ENCODE results near the gene MRPL37. TPM values are rescaled to one million over a fixed set of nuclear protein-coding genes. Genes with fewer than 3 reads are reported as not detected.
"Not testable (repeated sequence)": the region's sequence is repeated elsewhere in the genome, so short reads cannot be mapped to it uniquely, and the experiment has no call there.

MRPL37 gene
- total RNA-seq, 1 donor from 2014 or later = 41.8 TPM

GRCh38 chr1:54193453-54193852 is 6.5 kb upstream of the MRPL37 start:
- intact Hi-C loops (cut with DNase I) = no loop called here
- Histone ChIP-seq H3K4me3 (no peak overlapping the region), H3K27ac (no peak overlapping the region), H3K4me1 (no peaks in the 10 kb centered on the region), H3K9me3 (no peaks in the 10 kb centered on the region), H3K36me3 (peaks cover 51% of the 10 kb centered on the region), H3K27me3 (ENCODE audit: low read depth) (no peaks in the 10 kb centered on the region)
- ATAC-seq (no peak), DNase-seq (no peak)
- no peak for TF ChIP-seq CTCF (IDR thresholded peaks at IDR 0.05)

DNA sequence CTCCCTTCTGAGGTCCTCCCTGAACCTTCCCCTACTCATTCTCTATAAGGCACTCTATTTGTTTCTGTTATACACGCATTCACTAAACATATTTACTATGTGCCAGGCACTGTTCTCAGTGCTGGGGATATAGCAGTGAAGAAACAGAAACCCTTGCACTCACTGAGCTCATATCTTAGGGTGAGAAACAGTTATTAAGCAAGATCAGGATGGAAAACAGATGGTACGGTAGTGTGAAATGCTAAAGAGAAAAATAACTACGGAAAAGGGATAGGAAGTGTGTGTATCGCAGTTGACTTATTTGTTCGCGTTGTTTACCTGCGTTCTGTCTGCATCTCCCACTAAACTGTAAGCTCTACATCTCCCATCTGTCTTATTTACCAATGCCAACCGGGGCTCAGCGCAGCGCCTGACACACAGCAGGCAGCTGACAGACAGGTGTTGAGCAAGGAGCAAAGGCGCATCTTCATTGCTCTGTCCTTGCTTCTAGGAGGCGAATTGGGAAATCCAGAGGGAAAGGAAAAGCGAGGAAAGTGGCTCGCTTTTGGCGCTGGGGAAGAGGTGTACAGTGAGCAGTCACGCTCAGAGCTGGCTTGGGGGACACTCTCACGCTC is 709 bp upstream of the MRPL37 start:
- no peak for DNase-seq
- peak overlapping the region; percentile 83 for H3K27ac ChIP-seq
- H3K27me3 ChIP-seq (ENCODE audit: low read depth) = no peaks in the 10 kb centered on the region
- H3K36me3 ChIP-seq = peaks cover 25% of the 10 kb centered on the region
- intact Hi-C loops (cut with DNase I) = no loop called here
- TF ChIP-seq CTCF (IDR thresholded peaks at IDR 0.05) = no peak
- H3K4me3 ChIP-seq = peak overlapping the region; percentile 99
- H3K9me3 ChIP-seq = no peaks in the 10 kb centered on the region
- peaks cover 23% of the 10 kb centered on the region for H3K4me1 ChIP-seq
- peak in 1 of 2 donors; percentile 2 for ATAC-seq

- Histone ChIP-seq H3K4me3 (peak overlapping the region; percentile 99), H3K4me1 (peaks cover 23% of the 10 kb centered on the region), H3K36me3 (peaks cover 17% of the 10 kb centered on the region), H3K27ac (peak overlapping the region; percentile 83), H3K9me3 (no peaks in the 10 kb centered on the region), H3K27me3 (ENCODE audit: low read depth) (no peaks in the 10 kb centered on the region)
- ATAC-seq = peak in 1 of 2 donors; percentile 19
- TF ChIP-seq CTCF (IDR thresholded peaks at IDR 0.05) = no peak
- DNase-seq = no peak
- intact Hi-C loops (cut with DNase I) = no loop called here
Measured at GRCh38 chr1:54200519-54200997, 591 bp downstream of the MRPL37 start.

GRCh38 chr1:54204199-54204598 is 4.2 kb downstream of the MRPL37 start:
- Histone ChIP-seq H3K27ac (no peak overlapping the region), H3K4me3 (no peak overlapping the region), H3K27me3 (ENCODE audit: low read depth) (no peaks in the 10 kb centered on the region), H3K9me3 (no peaks in the 10 kb centered on the region), H3K4me1 (peaks cover 17% of the 10 kb centered on the region), H3K36me3 (peaks cover 47% of the 10 kb centered on the region)
- intact Hi-C loops (cut with DNase I) = no loop called here
- no peak for TF ChIP-seq CTCF (IDR thresholded peaks at IDR 0.05)
- ATAC-seq = no peak
- DNase-seq = no peak

DNA sequence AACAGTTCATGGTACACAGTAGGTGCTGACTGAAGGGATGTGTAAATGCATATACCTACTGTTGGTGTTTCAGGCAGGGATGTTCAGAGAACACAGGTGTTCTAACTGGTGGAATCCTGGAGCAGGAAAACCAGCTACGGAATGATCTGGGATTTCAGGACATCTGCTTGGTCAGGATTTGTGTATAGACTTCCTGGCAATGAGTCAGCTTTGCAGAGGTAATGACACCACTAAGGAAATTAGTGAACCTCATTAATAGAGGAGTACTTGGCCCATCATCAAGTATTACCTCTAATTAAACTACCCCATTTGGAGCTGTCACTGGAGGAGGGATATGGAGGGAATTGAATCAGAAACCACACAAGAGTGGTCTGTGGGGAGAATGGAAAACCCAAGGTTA is 7.3 kb downstream of the MRPL37 start:
- H3K4me1 ChIP-seq = no peaks in the 10 kb centered on the region
- H3K27ac ChIP-seq = no peak overlapping the region
- intact Hi-C loops (cut with DNase I) = no loop called here
- H3K9me3 ChIP-seq = no peaks in the 10 kb centered on the region
- no peak for DNase-seq
- H3K27me3 ChIP-seq (ENCODE audit: low read depth) = no peaks in the 10 kb centered on the region
- TF ChIP-seq CTCF (IDR thresholded peaks at IDR 0.05) = no peak
- H3K36me3 ChIP-seq = peaks cover 78% of the 10 kb centered on the region
- no peak for ATAC-seq
- no peak overlapping the region for H3K4me3 ChIP-seq

- H3K4me3 ChIP-seq; H3K27ac ChIP-seq; intact Hi-C loops (cut with DNase I); ATAC-seq; H3K27me3 ChIP-seq (ENCODE audit: low read depth); H3K9me3 ChIP-seq; DNase-seq; H3K4me1 ChIP-seq: not testable (repeated sequence)
- peaks cover 78% of the 10 kb centered on the region for H3K36me3 ChIP-seq
Measured at GRCh38 chr1:54207896-54208295, 7.9 kb downstream of the MRPL37 start.
